IMR-90 (cell line): ENCODE measurements around the gene CELA1. TPM values are rescaled to one million over a fixed set of nuclear protein-coding genes. Genes with fewer than 3 reads are reported as not detected.
A peak's percentile ranks its signal among the peaks of the same experiment; 100 is the strongest.

Experiments
- ATAC-seq: fragments of 200-7000 bp; cut with Tn5 transposase; 2 replicates; pipeline ENCODE4 v1.9.1; 2020; ENCODE audit warnings: low read depth, mild to moderate bottlenecking, moderate library complexity
- BruUV-seq: library from RNA; stranded (reverse); fragments of 400-500 nt; replicated peaks from 2 replicates; lab custom pipeline; 2021; lab: Mats Ljungman, UMichigan
- CTCF ChIA-PET: fragments of 300-600 bp; formaldehyde crosslinking; extraction: SDS; loops from one replicate; lab custom pipeline; 2021; ENCODE audit warnings: antibody characterized with exemption; lab: Yijun Ruan, JAX
- POLR2A ChIA-PET: fragments of 300-600 bp; sonication (Branson Sonifier 250); formaldehyde crosslinking; loops from one replicate; lab custom pipeline; 2022; ENCODE audit warnings: antibody characterized with exemption; ENCODE audit not compliant: unreplicated experiment; lab: Charles Lee
- DNase-seq: peaks from one replicate; pipeline ENCODE4 v3.0.0; 2013
- H2AFZ ChIP-seq: replicated peaks from 2 replicates; pipeline ENCODE3; 2013; ENCODE audit warnings: low read length, mild to moderate bottlenecking; ENCODE audit not compliant: poor library complexity
- H2AK5ac ChIP-seq: 2 replicates; pipeline ENCODE4 v1.6.1; 2013; ENCODE audit warnings: low read depth, low read length, inconsistent platforms
- H2AK9ac ChIP-seq: replicated peaks from 2 replicates; pipeline ENCODE3; 2013; ENCODE audit warnings: mild to moderate bottlenecking, low read depth, low read length, moderate library complexity; ENCODE audit not compliant: poor library complexity
- H2BK120ac ChIP-seq: 2 replicates; pipeline ENCODE4 v1.6.1; 2013; ENCODE audit warnings: low read depth, low read length, inconsistent platforms
- H2BK15ac ChIP-seq: 3 replicates; pipeline ENCODE4 v1.6.1; 2013; ENCODE audit warnings: low read depth, low read length, inconsistent platforms
- H2BK20ac ChIP-seq: 2 replicates; pipeline ENCODE4 v1.6.1; 2013; ENCODE audit warnings: low read depth, mild to moderate bottlenecking, inconsistent platforms, low read length, moderate library complexity
- H2BK5ac ChIP-seq: 2 replicates; pipeline ENCODE4 v1.6.1; 2013; ENCODE audit warnings: mild to moderate bottlenecking, low read depth, low read length, inconsistent platforms; ENCODE audit not compliant: poor library complexity, severe bottlenecking
- H3K14ac ChIP-seq: replicated peaks from 2 replicates; pipeline ENCODE4 v1.6.1; 2013; ENCODE audit warnings: low read depth, low read length, inconsistent platforms
- H3K18ac ChIP-seq: 2 replicates; pipeline ENCODE4 v1.6.1; 2013; ENCODE audit warnings: low read depth, low read length, control low read depth
- H3K23ac ChIP-seq: 2 replicates; pipeline ENCODE4 v1.6.1; 2013; ENCODE audit warnings: low read depth, low read length, inconsistent platforms
- H3K27ac ChIP-seq: 2 replicates; pipeline ENCODE4 v1.5.1; 2013; ENCODE audit warnings: mild to moderate bottlenecking, control low read depth, low read length; ENCODE audit not compliant: insufficient read depth
- H3K27me3 ChIP-seq: 2 replicates; pipeline ENCODE4 v1.6.1; 2013; ENCODE audit warnings: low read length; ENCODE audit not compliant: control insufficient read depth, insufficient read depth
- H3K36me3 ChIP-seq: 2 replicates; pipeline ENCODE4 v1.6.1; 2013; ENCODE audit warnings: low read length, mixed read lengths; ENCODE audit not compliant: control insufficient read depth, insufficient read depth
- H3K4ac ChIP-seq: 2 replicates; pipeline ENCODE4 v1.6.1; 2013; ENCODE audit warnings: low read depth, low read length, inconsistent platforms
- H3K4me1 ChIP-seq: 2 replicates; pipeline ENCODE4 v1.6.1; 2013; ENCODE audit warnings: low read length, mixed read lengths; ENCODE audit not compliant: control insufficient read depth, insufficient read depth
- H3K4me2 ChIP-seq: 2 replicates; pipeline ENCODE4 v1.6.1; 2013; ENCODE audit warnings: low read depth, mild to moderate bottlenecking, control low read depth, low read length, moderate library complexity
- H3K4me3 ChIP-seq: 2 replicates; pipeline ENCODE4 v1.5.1; 2013; ENCODE audit warnings: low read depth, mild to moderate bottlenecking, control low read depth, low read length, moderate library complexity; ENCODE audit not compliant: insufficient read depth
- H3K56ac ChIP-seq: 2 replicates; pipeline ENCODE4 v1.6.1; 2013; ENCODE audit warnings: low read length, inconsistent platforms; ENCODE audit not compliant: insufficient read depth; ENCODE audit errors: extremely low read depth
- H3K79me1 ChIP-seq, 2 experiments: 2 replicates each; pipeline ENCODE4 v1.6.1; 2013; ENCODE audit warnings: low read length in 2 of 2, inconsistent platforms in 1 of 2, low read depth in 1 of 2
- H3K9ac ChIP-seq: 2 replicates; pipeline ENCODE4 v1.6.1; 2013; ENCODE audit warnings: low read depth, low read length, control low read depth
- H3K9me1 ChIP-seq: 2 replicates; pipeline ENCODE4 v1.6.1; 2013; ENCODE audit warnings: low read length, inconsistent platforms; ENCODE audit not compliant: insufficient read depth
- H3K9me3 ChIP-seq: 2 replicates; pipeline ENCODE4 v1.6.1; 2013; ENCODE audit warnings: low read length; ENCODE audit not compliant: control insufficient read depth, insufficient read depth
- H4K20me1 ChIP-seq: 2 replicates; pipeline ENCODE4 v1.6.1; 2013; ENCODE audit warnings: low read length, inconsistent platforms; ENCODE audit not compliant: insufficient read depth
- H4K5ac ChIP-seq: 2 replicates; pipeline ENCODE4 v1.6.1; 2013; ENCODE audit warnings: mild to moderate bottlenecking, low read depth, low read length, control low read depth
- H4K8ac ChIP-seq, 2 experiments: 2 replicates each; pipeline ENCODE4 v1.6.1; 2013; ENCODE audit warnings: low read depth in 2 of 2, low read length in 2 of 2, control low read depth in 1 of 2, inconsistent platforms in 1 of 2
- H4K91ac ChIP-seq: 2 replicates; pipeline ENCODE4 v1.6.1; 2013; ENCODE audit warnings: low read depth, low read length, inconsistent platforms; ENCODE audit not compliant: insufficient read depth
- CEBPB ChIP-seq: IDR thresholded peaks from 2 replicates; pipeline ENCODE4 v1.6.1; 2012; ENCODE audit warnings: low read depth, low read length, improper control_type of control experiment
- ELK1 ChIP-seq: fragments of 150-350 bp; IDR thresholded peaks from 2 replicates; pipeline ENCODE4 v1.6.1; 2016; ENCODE audit warnings: low read depth, mild to moderate bottlenecking, low read length, moderate library complexity, borderline replicate concordance
- SMC3 ChIP-seq: fragments of 150-350 bp; IDR thresholded peaks from 2 replicates; pipeline ENCODE4 v1.6.1; 2016; ENCODE audit warnings: low read depth, mild to moderate bottlenecking, antibody characterized with exemption, low read length, moderate library complexity
- WGBS, 2 experiments: methylation state at CpG; one replicate each; pipeline versions ENCODE4 v1.1.5 to v1.1.7; 2013; ENCODE audit warnings: missing lambda C conversion rate in 2 of 2; ENCODE audit not compliant: insufficient read length in 1 of 2; ENCODE audit errors: extremely low coverage in 2 of 2; 5-methylcytosine and 5-hydroxymethylcytosine counted together
- dilution Hi-C: fragments of 300-500 bp; cut with HindIII; formaldehyde crosslinking; loops from one replicate; pipeline ENCODE4 v1.14.3; 2018; ENCODE audit warnings: low sequenced_read_pairs; ENCODE audit not compliant: unreplicated experiment
- in situ Hi-C: fragments of 300-500 bp; cut with MboI; formaldehyde crosslinking; loops from 3 replicates; pipeline ENCODE4 v1.14.3; 2019; ENCODE audit warnings: low sequenced_read_pairs, inconsistent platforms, mixed read lengths
- intact Hi-C: fragments of 100-400 bp; cut with micrococcal nuclease; formaldehyde crosslinking; loops from 2 replicates; pipeline ENCODE4 v1.10.0; 2022
- polyA plus RNA-seq, 3 experiments: library from polyadenylated mRNA; depleted of rRNA; stranded (reverse); fragments of >200 nt; gene quantifications; 2 replicates each; pipeline ENCODE4 v1.2.3, GENCODE V29; 2012; ENCODE audit warnings: low replicate concordance in 1 of 3
- total RNA-seq: library from RNA; depleted of rRNA; stranded (reverse); fragments of >200 nt; gene quantifications from 2 replicates; pipeline ENCODE4 v1.2.3, GENCODE V29; 2012

Gene CELA1
- total and polyA plus RNA-seq, 2 of the 4 experiments (the other 2 are of a cell fraction) = not detected

DNA sequence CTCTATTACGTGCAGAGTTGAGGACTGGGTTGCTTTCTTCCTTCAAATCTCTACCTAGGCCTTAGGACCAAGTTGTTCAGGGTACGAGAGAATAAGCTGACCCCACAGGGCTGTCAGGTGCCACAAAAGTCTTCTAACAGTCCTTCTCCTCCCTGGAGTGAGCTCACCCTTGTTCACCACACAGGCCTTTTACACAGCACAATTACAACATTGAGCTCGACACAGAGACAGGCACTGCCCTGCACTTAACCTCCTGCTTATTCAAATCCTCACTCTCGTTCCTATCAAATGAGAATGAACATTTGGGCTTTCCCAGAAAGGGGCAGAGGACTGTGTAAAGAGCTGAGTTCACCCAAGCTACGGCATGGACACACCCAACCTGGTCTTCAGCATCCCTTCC lies 42.4 kb upstream of the CELA1 start:
- ChIA-PET CTCF (interaction anchor here (0.6 kb wide), 1 partner anchor 45 kb away, joined by 3 read pairs; no protein-coding TSS in a partner anchor), POLR2A (no interaction called here)
- no peak overlapping the region for H3K4me3 ChIP-seq
- peaks cover 17% of the 10 kb centered on the region for H3K4me1 ChIP-seq
- H3K27me3 ChIP-seq = no peaks in the 10 kb centered on the region
- intact Hi-C loops (no loop called here), dilution Hi-C loops (no loop called here), in situ Hi-C loops (no loop called here)
- H3K27ac ChIP-seq = no peak overlapping the region
- ATAC-seq = no peak
- peak overlapping the region; percentile 74 for H4K91ac ChIP-seq
- no peaks in the 10 kb centered on the region for H4K20me1 ChIP-seq
- H3K9me1 ChIP-seq = peaks cover 25% of the 10 kb centered on the region
- H3K9me3 ChIP-seq = no peaks in the 10 kb centered on the region
- peak overlapping the region; percentile 44 for H3K4ac ChIP-seq
- H3K79me1 ChIP-seq = peaks cover 0 to 25% of the 10 kb centered on the region in 2 experiments; a peak in 2 of 4 replicates
- no peak overlapping the region for H2AFZ ChIP-seq
- peak overlapping the region; percentile 89 for H2BK20ac ChIP-seq
- peak overlapping the region; percentile 78 for H2BK120ac ChIP-seq
- no peak overlapping the region for H3K4me2 ChIP-seq
- H4K8ac ChIP-seq = peak overlapping the region; percentile 30 to 82; a peak in 2 of 4 replicates
- peak overlapping the region; percentile 38 for H3K14ac ChIP-seq
- peak overlapping the region; percentile 22 for H2BK5ac ChIP-seq
- peak overlapping the region; percentile 32 for H3K23ac ChIP-seq
- TF ChIP-seq CEBPB (no peak), ELK1 (no peak), SMC3 (no peak)
- no peaks in the 10 kb centered on the region for H3K36me3 ChIP-seq
- no peak overlapping the region for H3K56ac ChIP-seq
- no peak overlapping the region for H2AK9ac ChIP-seq
- H2BK15ac ChIP-seq = peak overlapping the region; percentile 88; the same call in 2 of the 3 replicates
- 100% methylated on average over 1 of the region's 5 CpGs; no CpG with 5 or more reads in 1 of the 2 experiments for WGBS, 2 experiments
- H3K9ac ChIP-seq = no peak overlapping the region
- no peak overlapping the region for H4K5ac ChIP-seq
- peak overlapping the region; percentile 79 for H2AK5ac ChIP-seq
- no peak for DNase-seq
- BruUV-seq = no TSS peak
- H3K18ac ChIP-seq = no peak overlapping the region
